NCI-H2171 (cell line): ENCODE results near the gene MYL2.

Experiments
- DNase-seq: peaks from one replicate; lab custom pipeline; 2025; lab: John Stamatoyannopoulos, UW

The MYL2 gene

DNA sequence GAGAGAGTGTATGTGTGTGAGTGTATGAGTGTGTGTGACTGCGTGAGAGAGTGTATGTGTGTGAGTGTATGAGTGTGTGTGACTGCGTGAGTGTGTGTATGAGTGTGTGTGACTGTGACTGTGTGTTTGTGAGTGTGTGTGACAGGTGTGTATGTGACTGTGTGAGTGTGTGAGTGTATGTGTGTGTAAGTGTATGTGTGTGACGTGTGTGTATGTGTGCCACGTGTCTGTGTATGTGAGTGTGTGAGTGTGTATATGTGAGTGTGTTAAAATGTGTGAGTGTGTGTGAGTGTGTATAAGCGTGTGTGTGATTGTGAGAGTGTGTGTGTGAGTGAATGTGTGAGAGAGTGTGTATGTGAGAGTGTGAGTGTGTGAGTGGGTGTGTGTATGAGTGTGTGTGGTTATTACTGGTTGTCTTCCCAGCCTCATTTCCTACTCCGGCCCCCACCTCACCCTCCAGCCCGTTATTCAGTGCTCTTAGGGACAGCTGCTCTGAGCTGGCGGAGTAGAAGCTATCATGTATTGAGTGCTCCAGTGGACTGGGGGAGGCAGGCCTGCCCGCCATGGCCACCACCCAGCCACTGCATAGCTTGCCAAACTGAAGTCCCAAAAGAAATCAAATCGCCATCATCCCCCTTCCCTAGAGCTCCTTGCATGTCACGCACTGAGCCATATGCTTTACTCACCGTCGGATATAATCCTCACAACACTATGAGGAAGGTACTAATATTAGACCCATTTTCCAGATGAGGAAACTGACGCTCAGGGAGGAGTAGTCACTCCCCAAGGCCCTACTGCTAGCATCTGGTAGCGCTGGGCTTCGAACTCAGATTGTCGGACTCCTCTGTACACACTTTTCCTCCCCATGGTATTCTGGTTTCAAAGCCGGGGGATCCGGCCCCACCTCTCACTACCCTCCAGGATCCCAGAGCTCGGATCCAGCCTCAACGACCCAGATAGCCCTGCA lies 10.3 kb upstream of the MYL2 start:
- DNase-seq: no peak

DNA sequence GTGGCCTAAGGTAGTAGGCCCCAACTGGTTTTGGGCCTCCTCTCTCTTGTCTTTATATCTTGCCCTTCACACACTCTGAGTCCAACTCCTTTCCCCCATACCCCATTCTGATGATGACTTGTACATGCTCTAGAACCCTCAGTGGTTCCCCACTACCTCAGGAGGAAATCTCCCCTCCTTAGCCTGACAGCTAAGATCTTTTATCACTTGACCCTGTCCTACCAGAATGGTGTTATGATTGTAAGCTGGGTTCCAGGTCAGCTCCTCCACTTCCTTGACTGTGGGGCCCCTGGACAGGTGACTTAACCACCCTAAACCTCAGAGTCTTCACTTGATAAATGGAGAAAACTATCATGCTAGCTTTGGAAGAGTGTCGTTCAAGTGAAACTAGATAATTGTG lies 9.4 kb upstream of the MYL2 start:
- no peak for DNase-seq

DNA sequence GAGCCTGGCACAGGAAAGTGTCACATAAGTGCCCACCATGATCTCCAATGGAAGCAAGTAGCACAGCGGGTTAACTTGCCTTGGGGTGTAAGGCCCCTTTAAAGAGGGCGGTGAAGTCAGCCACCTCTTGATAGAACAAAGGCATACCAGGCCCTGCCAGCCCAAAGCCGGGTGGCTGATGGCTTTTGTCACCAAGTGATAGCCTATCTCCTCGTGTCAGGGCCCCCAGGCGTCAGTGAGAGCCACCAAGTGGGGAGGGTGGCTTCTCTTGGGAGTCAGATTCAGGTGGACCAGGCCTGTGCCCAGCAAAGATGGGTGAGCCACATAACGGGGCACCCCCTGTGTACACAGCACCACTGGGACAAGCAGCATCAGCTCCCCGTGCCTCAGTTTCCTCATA lies 8.3 kb upstream of the MYL2 start:
- DNase-seq: no peak

DNA sequence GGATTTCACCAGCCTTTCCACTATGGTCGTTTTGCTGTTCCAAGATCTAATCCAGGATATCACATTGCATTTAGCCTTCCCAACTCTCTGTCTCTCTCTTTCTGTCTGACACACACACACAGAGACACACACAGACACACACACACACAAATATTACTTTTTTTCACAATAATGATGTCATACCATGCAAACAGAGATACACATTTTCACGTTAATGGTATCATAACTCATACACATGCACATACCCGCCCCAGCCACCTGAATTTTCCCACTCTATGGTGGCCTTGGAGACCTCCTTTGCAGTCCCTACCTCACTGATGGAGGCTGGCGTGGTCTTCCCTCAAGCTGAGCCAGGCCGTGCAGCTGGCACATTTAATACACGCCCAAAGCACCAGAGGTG lies 7.2 kb upstream of the MYL2 start:
- DNase-seq: no peak

DNA sequence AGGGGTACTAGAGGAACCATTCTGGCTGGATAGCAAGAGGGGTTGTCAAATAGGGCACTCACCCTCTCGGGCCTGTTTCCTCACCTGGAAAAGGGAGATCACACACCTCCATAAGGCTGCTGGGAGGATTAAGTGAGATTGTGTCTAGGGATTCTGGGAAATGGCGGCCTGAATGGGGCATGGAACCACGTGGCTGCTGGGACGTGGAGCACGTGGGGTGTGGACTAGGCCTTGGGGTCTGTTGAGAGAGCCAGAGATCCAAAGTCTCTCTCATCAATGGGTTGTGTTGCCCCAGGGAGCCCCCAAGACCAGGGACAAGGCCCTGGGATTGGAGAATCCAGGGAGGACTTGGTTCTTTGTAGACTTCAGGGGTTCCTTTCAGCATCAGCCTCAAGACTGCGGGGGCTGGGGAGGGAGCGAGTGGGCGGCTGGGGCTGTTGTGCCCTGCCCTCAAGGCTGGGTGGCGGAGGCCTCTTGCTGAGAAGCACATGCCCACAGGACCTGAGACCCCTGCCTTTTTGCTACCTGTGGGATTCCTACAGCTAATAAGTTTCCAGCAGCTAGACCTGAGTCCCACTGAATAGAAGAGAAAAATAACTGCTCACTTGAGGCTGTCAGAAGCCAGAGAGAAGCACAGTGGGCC lies 3.4 kb upstream of the MYL2 start:
- DNase-seq: no peak

DNA sequence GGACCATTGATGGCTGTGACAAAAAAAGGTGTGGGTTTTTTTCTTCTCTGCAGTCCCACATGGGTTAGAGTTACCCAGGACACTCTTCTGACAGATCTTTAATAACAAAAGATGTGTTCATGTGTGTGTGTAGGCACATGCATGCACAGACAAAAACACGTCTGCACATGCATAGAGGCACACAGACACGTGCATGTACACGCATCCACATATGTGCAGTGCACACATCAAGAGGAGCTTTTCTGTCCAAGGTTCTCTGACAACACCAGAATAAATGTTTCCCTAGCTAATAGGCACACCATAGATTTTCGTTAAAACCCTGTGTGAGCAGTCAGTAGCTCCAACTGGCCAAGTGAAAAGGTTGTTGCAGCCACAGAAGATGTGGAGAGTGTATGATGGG lies 2.8 kb upstream of the MYL2 start:
- DNase-seq: no peak

DNA sequence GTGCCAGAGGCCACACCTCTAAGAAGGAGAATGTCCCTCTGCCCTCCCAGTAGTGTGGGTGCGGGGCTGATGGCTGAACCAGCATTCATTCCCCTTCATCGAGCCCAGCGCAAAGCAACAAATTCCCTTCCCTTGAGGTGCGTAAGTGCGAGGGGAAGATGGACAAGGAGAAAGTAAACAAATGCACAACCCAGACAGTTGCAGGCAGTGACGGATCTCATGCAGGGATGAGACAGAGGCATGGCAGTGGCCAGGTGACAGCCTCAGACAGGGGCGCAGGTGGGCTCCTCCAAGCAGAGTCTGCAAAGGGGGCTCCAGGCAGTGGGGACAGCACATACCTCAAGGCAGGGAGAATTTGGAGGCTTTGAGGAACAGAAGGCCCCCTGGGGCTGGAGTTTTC lies 2.3 kb upstream of the MYL2 start:
- no peak for DNase-seq

DNA sequence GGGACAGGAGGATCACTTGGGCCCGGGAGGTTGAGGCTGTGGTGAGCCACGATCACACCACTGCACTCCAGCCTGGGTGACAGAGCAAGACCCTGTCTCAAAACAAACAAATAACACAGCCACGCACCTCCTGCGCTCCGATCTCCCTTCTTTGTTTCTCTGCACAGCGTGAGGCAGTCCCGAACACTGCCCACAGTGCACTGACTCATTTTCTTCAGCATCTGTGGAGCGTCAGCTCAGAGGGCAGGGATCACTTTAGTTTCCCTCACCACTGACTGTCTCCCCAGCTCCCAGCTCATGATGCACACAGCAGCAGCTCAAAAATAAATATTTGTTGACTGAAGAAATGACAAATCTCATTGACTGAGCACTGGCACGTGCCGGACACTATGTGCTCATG lies 883 bp upstream of the MYL2 start:
- DNase-seq: no peak

DNA sequence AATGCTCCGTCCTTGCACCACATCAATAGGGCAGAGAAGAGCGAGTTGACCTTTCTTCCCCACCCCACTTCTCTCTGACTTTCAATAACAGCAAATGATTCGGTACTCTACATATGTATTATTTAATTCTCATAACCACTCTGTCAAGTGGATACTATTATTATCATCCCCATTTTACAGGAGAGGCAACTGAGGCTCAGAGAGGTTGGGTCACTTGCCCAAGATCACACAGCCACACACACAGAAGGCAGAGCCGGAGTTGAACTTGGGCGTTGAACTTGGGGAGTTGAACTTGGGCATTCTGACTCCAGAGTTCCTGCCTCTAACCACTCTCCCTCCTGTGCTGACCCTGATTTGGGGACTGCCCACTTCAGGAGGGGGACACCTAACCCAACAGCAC lies 659 bp downstream of the MYL2 start:
- DNase-seq: no peak

DNA sequence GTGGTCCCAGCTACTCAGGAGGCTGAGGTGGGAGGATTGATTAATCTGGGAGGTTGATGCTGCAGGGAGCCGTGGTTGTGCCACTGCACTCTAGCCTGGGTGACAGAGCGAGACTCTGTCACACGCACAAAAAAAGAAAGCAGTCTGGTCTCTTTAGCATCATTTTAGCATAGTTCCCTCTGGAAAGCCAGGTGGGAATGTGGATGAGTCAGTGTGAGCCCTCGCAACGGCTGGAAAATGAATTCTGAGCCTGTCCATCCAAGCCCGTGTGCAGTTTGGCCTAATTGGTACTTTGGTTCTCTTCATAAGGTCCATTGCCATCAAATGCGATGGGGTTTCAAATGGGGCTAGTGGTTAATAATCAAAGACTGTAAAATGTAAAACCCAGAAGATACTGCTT lies 2.4 kb downstream of the MYL2 start:
- DNase-seq: no peak

DNA sequence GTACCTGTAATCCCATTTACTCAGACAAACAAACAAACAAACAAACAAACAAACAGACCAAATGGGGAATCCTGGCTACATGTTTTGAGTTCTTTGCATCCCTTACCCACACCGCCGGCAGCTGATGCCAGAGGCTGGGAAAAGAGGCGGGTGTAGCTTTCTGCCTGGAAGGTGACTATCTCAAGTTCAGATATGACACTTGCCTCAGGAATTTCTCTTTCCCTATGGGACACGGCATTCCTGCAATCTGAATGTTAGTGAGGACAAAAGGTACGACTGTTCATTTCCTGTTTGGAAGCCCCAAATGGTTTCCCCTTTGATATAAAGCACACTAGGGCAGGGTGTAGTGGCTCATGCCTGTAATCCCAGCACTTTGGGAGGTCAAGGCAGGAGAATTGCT lies 2.9 kb downstream of the MYL2 start:
- no peak for DNase-seq

DNA sequence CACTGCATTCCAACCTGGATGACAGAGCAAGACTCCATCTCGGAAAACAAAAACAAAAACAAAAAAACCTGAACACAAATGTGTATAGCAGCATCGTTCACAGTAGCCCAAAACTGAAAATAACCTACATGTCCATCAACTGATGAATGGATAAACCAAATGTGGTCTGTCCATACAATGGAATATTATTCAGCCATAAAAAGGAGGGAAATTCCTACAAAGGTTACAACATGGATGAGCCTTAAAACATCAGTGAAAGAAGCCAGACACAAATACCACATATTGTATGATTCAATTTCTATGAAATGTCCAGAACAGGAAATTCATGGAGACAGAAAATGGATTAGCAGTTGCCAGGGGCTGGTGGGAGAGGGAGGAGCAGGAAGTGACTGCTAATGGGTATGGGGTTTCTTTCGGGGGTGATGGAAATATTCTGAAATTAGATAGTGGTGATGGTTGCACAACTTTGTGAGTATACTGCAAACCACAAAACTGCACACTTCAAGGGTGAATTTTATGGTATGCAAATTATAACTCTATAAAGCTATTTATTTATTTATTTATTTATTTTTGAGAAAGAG lies 4.0 kb downstream of the MYL2 start:
- no peak for DNase-seq

DNA sequence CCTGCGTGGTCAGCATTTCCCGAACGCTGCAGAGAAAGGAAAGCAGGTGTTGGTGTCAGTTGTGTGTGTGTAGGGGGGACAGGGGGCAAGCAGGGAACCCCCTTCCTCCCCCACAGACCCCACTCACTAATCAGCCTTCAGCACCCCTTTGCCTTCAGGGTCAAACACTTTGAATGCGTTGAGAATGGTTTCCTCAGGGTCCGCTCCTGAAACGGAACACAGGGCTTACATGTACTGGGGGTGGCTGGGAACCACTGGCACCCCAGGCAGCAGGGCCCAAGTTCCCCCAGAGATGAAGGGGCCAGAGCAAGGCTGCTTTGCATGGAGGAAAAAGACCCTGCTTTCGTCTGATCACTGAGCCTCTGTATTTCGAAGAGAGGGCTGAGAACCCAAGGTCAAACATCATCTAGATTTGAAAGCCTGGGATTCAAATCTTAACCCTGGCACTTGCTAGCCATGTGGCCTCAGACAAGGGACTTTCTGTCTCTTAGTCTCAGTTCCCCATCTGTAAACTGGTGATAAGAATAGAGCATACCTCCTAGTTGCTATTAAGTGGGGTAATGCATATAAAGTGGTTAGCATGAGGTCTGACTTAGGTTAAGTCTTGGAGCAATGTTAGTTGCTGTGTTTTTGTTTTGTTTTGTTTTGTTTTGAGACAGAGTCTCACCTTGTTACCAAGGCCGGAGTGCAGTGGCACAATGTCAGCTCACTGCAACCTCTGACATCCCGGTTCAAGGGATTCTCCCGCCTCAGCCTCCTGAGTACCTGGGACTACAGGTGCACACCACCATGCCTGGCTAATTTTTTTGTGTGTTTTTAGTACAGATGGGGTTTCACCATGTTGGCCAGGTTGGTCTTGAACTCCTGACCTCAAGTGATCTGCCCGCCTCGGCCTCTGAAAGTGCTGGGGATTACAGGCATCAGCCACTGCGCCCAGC lies 7.0 kb downstream of the MYL2 start:
- DNase-seq: no peak

DNA sequence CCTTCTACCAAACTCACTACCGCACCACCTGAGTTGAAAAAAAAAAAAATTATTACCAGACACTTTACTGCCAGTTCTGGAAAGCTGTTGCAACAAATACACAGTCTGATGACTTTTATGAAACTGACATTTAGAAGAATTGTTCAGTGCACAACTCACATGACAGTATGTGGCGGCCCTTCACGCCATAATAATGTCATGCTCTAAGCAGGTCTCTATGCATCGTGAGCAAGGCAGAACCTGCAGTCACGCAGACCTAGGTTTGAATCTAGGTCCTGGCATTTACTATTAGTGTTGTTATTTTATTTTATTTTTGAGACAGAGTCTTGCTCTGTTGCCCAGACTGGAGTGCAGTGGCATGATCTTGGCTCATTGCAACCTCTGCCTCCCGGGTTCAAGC lies 8.1 kb downstream of the MYL2 start:
- DNase-seq: no peak

DNA sequence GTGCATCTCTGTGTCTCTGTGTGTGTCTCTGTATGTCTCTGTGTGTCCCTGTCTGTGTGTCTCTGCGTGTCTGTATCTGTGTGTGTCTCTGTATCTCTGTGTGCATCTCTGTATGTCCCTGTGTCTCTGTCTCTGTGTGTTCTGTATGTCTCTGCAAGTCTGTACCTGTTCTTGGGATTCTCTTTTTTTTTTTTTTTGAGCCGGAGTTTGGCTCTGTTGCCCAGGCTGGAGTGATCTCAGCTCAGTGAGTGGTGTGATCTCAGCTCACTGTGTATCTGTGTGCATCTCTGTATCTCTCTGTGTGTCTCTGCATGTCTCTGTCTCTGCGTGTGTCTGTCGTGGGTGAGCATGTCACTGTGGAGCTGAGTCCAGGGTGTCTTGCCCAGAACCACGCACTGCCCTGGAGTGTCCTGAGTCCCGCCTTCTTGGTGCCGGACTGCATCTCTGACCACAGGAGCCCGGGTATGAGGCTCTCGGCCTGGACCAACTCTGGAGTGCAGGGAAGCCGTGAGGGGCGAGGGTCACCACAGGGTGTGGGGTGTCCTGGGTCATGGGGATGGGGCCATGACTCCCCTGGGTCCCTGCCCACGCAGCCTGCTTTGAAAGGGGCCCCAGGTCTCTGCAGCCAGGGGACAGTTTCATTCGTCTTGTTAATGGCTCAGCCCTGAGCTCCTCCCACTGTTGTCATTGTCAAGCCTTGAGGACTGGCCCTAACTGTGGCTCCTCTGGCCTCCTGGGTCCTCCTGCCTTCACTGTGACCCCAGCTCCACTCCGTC lies 11.8 kb downstream of the MYL2 start:
- no peak for DNase-seq

DNA sequence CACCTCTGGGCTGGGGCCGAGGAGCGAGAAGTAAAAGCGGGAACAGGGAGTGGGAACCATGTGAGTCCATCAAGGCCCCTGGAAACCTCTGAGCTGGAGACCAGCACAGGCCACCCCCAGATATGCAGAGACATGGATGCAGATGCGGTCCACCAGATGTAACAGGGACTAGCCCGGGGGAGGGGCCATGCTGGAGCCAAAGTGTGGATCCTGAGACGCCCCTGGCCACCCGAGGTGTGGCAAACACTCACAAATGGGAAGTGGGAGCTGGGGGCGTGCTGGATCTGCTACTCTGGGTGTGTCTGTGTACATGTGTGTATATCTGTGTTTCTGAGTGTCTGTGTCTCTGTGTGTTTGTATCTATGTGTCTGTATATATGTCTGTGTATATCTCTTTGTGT lies 12.8 kb downstream of the MYL2 start:
- DNase-seq: no peak

DNA sequence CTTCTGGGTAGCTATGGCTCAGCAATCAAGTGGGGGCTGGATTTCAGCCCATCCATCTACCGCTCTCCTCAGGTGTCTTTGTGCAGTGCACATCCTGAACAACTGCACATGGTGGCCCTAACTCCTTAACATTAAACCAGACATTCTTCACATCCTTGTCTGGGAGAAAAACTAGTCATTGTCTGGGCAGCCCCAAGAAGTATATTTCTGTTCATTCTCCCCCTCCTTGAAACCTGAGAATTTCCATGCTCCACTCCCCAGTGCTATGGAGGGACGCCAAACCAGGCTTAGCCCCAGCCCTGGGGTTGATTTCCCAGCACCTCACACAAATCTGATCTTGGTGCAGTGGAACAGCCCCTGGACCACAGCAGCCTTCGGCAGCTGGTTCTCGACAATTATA lies 13.4 kb downstream of the MYL2 start:
- DNase-seq: no peak

DNA sequence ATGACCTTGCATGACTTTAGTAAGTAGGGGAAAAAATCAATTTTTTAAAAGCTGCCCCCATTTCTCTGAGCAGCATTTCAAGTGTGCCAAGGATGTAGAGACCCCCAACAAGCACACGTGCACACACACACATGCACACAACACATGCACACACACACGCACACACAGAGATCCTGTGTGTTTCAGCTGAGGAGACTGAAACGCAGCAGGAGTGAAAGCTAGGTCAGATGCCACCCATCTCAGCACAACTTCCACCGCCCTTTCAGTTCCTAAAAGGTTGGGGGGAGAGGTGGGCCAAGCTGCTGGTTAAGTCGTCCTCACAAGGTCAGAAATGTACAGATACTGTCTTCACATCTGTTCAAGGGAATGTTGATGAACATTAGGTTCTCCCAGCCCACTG lies 13.9 kb downstream of the MYL2 start:
- no peak for DNase-seq

DNA sequence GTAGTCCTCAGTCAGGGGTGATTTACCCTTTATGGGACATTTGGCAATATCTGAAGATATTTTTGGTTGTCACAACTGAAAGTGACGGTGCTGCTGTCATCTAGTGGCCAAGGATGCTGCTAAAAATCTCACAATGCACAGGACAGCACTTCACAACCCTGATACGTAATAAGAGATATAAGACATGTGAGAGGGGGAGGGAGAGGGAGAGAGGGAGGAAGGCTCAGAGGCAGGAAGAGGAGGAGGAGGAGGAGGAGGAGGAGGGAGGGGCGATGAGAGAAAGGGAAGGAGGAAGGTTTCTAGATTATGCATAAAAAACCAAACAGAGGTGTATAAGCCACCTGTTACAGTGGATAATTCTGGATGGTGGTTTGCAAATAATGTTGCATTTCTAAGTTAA lies 14.3 kb downstream of the MYL2 start:
- no peak for DNase-seq

DNA sequence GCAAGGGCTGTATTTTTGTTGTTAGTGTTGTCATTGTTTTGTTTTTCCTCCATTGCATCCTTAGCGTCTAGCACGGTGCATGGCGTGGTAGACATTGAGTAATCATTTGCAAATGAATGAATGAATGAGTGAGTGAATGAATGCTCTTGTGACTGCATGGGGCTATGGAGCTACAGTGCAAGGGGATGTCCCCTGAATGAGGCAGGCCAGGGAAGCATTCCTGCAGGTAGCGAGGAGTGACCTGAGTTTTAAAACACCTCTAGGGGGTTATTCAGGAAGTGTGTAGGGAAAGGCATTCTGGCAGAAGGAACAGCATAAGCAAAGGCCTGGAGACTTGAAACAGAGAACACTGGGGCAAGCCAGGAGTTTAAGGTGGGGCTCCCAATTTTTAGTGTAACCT lies 16.9 kb downstream of the MYL2 start:
- DNase-seq: no peak

DNA sequence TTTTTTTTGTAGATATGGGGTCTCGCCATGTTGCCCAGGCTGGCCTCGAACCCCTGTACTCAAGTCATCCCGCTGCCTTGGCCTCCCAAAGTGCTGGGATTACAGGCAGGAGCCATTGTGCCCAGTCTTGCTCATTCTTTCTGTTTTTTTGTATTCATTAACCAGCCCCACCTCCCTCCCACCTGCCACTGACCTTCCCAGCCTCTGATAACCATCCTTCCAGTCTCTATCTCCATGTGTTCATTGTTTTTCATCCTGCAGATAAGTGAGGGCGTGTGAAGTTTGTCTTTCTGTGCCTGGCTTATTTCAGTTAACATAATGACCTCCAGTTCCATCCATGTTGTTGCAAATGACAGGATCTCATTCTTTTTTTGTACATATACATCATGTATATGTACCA lies 19.0 kb downstream of the MYL2 start:
- DNase-seq: no peak
